Activated CD4-positive, alpha-beta T cell treated with anti-CD3 and anti-CD28 coated beads, Interleukin-2, Interleukin-6, amounts not matched to agents 100 ng/mL and 50 ng/mL, durations not matched to agents 16 hours and 8 hours (primary cell): ENCODE results near the gene HLA-DPB1.

Source experiments
- DNase-seq: peaks from one replicate; pipeline ENCODE4 v3.0.0-alpha.2; 2020

Gene HLA-DPB1

GRCh38 chr6:33105386-33105785 lies 29.6 kb downstream of the HLA-DPB1 start:
- DNase-seq, result no peak

DNA sequence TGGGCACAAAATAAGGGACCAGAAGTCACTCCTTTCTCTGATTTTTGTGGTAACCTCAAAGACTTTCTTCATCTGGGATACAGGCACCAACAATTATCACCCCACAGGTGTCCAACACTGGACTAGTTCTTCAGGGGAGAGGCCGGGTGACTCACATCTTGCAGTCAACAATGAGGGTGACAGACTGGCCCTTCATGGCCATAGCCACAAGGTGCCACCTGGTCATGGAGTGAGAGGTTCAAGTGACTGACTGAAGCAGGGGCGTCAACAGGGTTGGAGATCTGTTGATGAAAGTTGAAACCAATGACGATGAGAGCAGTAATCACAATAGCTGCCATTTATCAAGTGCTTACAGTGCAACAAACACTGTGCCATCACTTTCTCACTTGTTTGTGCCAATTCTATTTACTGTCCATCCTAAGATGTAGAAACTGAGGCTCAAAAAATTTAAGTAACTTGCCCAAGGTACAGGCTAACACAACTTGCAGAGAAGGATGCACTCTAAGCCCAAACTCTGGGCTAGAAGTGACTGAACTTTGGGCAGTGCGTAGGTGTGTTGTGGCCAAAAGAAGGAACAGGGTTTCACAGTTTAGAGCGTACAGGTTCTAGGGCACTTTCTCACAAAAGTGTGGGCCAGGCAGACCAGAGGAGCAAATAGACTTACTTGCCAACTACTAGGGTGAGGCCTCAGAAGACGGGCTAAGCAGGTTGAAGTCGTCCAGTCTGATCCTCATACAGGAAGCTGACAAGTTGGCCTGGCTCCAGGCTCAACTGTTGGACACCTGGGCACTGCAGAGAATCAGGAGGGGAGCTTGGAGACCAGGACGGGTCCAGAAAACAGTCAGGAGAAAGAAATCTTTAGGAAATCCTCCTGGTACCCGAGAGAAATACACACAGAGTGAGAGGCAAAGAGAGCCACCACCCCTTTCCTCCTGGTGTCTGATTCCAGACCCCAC lies 30.4 kb downstream of the HLA-DPB1 start:
- no peak for DNase-seq

- no peak for DNase-seq
Observed at GRCh38 chr6:33107641-33108040, 31.9 kb downstream of the HLA-DPB1 start.

- no peak for DNase-seq
Observed at GRCh38 chr6:33108307-33108706, 32.5 kb downstream of the HLA-DPB1 start.

DNA sequence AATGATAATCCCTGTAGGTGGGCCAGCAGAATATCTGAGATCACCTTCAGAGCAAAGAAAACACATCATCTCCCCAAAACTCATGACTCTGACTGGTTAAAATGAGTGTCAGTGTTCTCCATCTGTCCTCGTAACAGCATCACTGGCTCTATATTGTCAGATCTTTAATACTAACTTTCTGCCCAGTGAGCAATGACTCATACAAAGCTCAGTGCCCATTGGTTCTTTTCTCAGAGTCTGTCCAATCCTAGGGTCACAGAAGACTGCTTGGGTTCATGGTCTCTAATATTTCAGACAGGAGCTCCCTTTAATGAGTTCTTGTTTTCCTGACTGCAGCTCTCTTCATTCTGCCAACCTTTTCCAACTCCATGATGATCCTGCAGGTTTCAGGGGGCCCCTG lies 36.4 kb downstream of the HLA-DPB1 start:
- DNase-seq, result peak; percentile 60

- DNase-seq, result no peak
Observed at GRCh38 chr6:33113755-33114154, 38.0 kb downstream of the HLA-DPB1 start.

- DNase-seq, result no peak
Observed at GRCh38 chr6:33114406-33114805, 38.6 kb downstream of the HLA-DPB1 start.

DNA sequence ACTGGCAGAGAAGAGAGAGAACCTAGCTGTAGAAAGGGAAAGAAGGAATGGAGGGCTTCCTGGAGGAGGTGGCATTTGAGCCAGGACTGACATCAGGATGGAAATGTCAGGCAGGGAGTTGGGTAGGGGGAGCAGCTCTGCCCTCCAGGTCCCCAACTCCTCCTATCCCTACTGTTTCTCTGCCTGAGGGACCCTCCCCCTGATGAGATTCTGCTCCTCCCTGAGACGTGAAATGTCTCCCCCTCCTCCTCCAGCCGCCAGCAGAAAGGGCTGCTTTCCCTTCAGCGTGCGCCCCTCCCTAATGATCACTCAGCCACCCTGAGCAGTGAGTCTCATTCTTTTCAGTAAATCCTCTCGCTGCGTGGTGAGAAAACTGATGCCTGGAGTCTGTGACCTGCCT lies 40.6 kb downstream of the HLA-DPB1 start:
- no peak for DNase-seq

- no peak for DNase-seq
Observed at GRCh38 chr6:33116841-33117711, 41.3 kb downstream of the HLA-DPB1 start.

- DNase-seq, result no peak
Observed at GRCh38 chr6:33117811-33118277, 42.1 kb downstream of the HLA-DPB1 start.

- peak; percentile 72 for DNase-seq
Observed at GRCh38 chr6:33118525-33119123, 42.8 kb downstream of the HLA-DPB1 start.

GRCh38 chr6:33120001-33120400 lies 44.2 kb downstream of the HLA-DPB1 start:
- DNase-seq, result no peak

DNA sequence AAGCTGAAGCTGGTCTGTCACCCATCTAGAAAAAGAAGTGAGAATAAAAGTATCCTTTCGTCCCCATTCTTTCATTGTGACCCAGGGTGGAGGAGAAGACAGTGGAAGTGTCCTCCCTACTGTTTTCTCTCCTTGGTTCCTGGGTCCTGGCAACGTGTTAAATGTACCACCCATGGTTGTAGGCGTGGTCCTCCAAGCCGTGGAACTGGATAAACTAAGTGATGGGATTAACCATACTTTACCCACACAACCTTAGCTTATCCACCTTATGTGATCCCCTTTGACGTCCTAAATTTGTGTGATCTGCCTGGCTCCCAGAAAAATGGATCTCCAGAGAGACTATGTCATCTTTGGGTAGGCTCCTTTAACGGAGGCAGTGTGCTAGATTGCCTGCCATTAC lies 47.4 kb downstream of the HLA-DPB1 start:
- no peak for DNase-seq

DNA sequence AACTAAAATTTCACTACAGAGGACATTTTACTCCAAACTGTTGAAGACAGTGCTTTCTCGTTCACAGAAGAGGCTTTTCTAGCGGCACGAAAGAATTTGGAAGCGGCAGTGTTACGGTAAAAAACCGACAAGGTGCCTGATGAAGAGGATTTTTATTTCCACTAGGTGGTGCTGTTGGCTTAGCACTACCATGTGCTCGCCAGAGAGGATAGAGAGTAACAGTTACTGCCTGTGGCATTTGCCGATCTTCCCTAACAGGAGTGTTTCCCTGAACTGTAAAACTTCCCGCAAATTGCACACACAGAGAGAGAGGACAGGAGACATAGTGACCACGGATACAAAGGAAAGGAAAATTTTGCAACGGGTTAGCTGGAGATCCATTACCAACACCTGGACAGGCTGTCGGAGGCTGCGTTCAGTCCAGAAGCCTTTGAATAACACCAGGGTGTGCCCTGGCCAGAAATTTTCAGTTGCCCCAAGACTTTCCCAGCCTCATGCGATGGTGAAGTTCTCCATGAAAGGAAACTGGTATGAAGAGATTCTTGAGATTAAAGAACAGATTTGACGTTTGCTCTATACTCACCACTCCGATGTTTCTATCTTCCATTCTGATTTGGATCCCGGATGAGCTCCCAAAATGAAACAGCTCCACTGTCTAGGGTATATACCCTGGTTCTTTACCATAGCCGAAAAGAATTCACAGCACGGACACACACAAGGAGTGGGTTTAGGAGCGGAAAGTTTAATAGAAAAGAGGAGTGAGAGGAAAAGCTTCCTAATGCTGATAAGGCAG lies 48.1 kb downstream of the HLA-DPB1 start:
- DNase-seq, result peak; percentile 60

DNA sequence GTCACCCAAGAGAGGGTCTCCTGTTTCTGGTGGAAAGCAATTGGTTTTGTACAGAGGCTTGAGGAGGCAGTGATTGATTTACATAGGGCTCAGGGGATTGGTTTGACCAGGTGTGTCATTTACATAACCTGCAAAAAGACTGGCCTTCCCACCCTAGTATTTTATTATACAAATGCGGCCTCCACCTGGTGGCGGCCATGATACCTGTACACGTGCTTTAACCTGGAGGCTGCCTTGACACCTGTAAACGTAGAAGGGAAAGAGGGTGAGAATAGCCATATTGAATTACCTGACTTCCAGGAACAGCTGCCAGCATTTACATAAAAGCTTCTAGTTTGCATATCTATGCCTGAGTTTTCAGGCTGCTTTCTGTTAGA lies 48.7 kb downstream of the HLA-DPB1 start:
- DNase-seq, result no peak

GRCh38 chr6:33124947-33125346 lies 49.2 kb downstream of the HLA-DPB1 start:
- DNase-seq, result no peak

GRCh38 chr6:33126101-33126714 lies 50.4 kb downstream of the HLA-DPB1 start:
- DNase-seq, result peak; percentile 59

- peak; percentile 66 for DNase-seq
Observed at GRCh38 chr6:33128318-33128717, 52.5 kb downstream of the HLA-DPB1 start.

- no peak for DNase-seq
Observed at GRCh38 chr6:33132081-33132524, 56.3 kb downstream of the HLA-DPB1 start.

DNA sequence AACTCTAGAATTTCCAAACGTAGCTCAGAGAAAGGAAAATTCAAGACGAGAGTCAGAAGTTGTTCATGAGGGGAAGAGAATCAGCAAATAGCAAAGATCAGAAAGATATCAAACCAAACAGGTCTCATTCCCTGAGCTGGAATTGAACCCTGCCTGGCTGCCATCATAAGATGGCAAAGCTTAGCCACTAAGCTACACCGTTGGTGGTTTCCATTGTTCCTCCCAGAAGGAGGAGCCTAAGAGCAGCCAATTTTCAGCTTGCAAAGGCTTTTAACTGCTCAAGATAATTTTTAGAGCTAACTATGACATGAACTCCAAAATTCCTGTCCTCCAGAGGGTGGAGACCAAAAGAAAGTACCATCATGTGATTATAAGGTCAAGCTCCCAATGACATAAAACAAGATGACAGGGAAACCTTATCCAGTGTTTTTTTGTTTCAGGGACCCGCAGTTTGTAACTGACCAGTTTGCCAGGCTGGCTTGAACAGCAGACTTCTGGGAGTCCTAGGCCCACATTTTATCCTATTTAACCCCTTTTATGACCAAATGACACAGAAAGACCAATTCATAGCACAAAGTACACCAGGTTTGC lies 60.6 kb downstream of the HLA-DPB1 start:
- no peak for DNase-seq
